Keratinocyte (primary cell): ENCODE measurements around the gene NOTUM. TPM values are rescaled to one million over a fixed set of nuclear protein-coding genes. Genes with fewer than 3 reads are reported as not detected.

ENCODE experiments used
- DNase-seq: peaks from one replicate; pipeline ENCODE4 v3.0.0-alpha.2; 2011; ENCODE audit warnings: low read depth, missing footprints, low spot score
- FAIRE-seq: peaks from 2 replicates; lab custom pipeline; 2011; peaks lifted over from hg19 to GRCh38; lab: Jason Lieb, UNC
- H2AFZ ChIP-seq: 2 replicates; pipeline ENCODE4 v1.6.0; 2012; ENCODE audit warnings: low read length, control low read depth, inconsistent platforms; ENCODE audit not compliant: control insufficient read depth
- H3K27ac ChIP-seq: 2 replicates; pipeline ENCODE4 v1.5.1; 2011; ENCODE audit warnings: low read length; ENCODE audit not compliant: control insufficient read depth, insufficient read depth
- H3K27me3 ChIP-seq: 3 replicates; pipeline ENCODE4 v1.6.0; 2011; ENCODE audit warnings: low read length; ENCODE audit not compliant: control insufficient read depth, insufficient read depth; ENCODE audit errors: extremely low read depth
- H3K36me3 ChIP-seq, 2 experiments: 2 replicates in 1 of 2; 3 replicates in 1 of 2; pipeline ENCODE4 v1.5.1; 2011; ENCODE audit warnings: low read length in 2 of 2, mild to moderate bottlenecking in 1 of 2; ENCODE audit not compliant: control insufficient read depth in 2 of 2, insufficient read depth in 2 of 2; ENCODE audit errors: extremely low read depth in 1 of 2
- H3K4me1 ChIP-seq: 3 replicates; pipeline ENCODE4 v1.5.1; 2011; ENCODE audit warnings: low read length; ENCODE audit not compliant: control insufficient read depth, insufficient read depth; ENCODE audit errors: extremely low read depth
- H3K4me2 ChIP-seq: 3 replicates; pipeline ENCODE4 v1.6.0; 2011; ENCODE audit warnings: low read depth, low read length; ENCODE audit not compliant: control insufficient read depth, insufficient read depth; ENCODE audit errors: extremely low read depth
- H3K4me3 ChIP-seq, 3 experiments: fragments of 200-600 bp in 1 of 3; sonication (generic) in 1 of 3; 2 replicates in 2 of 3; 3 replicates in 1 of 3; pipeline ENCODE4 v1.5.1; 2011 to 2016; ENCODE audit warnings: low read length in 3 of 3, mild to moderate bottlenecking in 3 of 3, control low read depth in 2 of 3, inconsistent platforms in 1 of 3, low read depth in 1 of 3, mixed read lengths in 1 of 3, mixed run types in 1 of 3, moderate library complexity in 1 of 3; ENCODE audit not compliant: control insufficient read depth in 2 of 3, insufficient read depth in 2 of 3; ENCODE audit errors: extremely low read depth in 1 of 3
- H3K79me2 ChIP-seq: 2 replicates; pipeline ENCODE4 v1.6.0; 2012; ENCODE audit warnings: low read length; ENCODE audit not compliant: control insufficient read depth, insufficient read depth
- H3K9ac ChIP-seq: 3 replicates; pipeline ENCODE4 v1.6.0; 2011; ENCODE audit warnings: low read length; ENCODE audit not compliant: control insufficient read depth, insufficient read depth; ENCODE audit errors: extremely low read depth
- H3K9me1 ChIP-seq: 3 replicates; pipeline ENCODE4 v1.6.0; 2011; ENCODE audit warnings: low read length; ENCODE audit not compliant: control insufficient read depth, insufficient read depth; ENCODE audit errors: extremely low read depth
- H3K9me3 ChIP-seq: 2 replicates; pipeline ENCODE4 v1.5.1; 2012; ENCODE audit warnings: low read depth, low read length; ENCODE audit not compliant: control insufficient read depth
- H4K20me1 ChIP-seq: 3 replicates; pipeline ENCODE4 v1.6.0; 2011; ENCODE audit warnings: low read length; ENCODE audit not compliant: control insufficient read depth, insufficient read depth; ENCODE audit errors: extremely low read depth
- EZH2 ChIP-seq: IDR thresholded peaks from one replicate; pipeline ENCODE4 v1.6.1; 2012; ENCODE audit warnings: inconsistent platforms, mild to moderate bottlenecking, low read length, moderate library complexity
- dilution Hi-C: fragments of 300-500 bp; cut with MboI; formaldehyde crosslinking; loops from one replicate; pipeline ENCODE4 v1.7.0; 2020; ENCODE audit warnings: low sequenced_read_pairs; ENCODE audit not compliant: extremely low pct_ligation_motif_present
- polyA plus RNA-seq, 5 experiments: library from polyadenylated mRNA; depleted of rRNA in 3 of 5; stranded (reverse) in 3 of 5; stranded (forward) in 1 of 5; unstranded in 1 of 5; fragments of >200 nt; gene quantifications; 1 replicate in 1 of 5; 2 replicates in 3 of 5; 3 replicates in 1 of 5; pipeline versions ENCODE4 v1.2.1 to v1.2.3, GENCODE V29; 2011 to 2012; ENCODE audit warnings: missing spikeins in 2 of 5, low read depth in 1 of 5, low replicate concordance in 1 of 5
- TF ChIP-seq, protein P1 (sequence below), 3 experiments: IDR thresholded peaks in 1 of 3; conservative IDR thresholded peaks in 1 of 3; optimal IDR thresholded peaks in 1 of 3; 2 replicates in 2 of 3; 3 replicates in 1 of 3; pipeline versions ENCODE3 to v1.5.1; 2011; ENCODE audit warnings: low read length in 3 of 3, mild to moderate bottlenecking in 3 of 3, moderate library complexity in 2 of 3, control low read depth in 1 of 3, inconsistent platforms in 1 of 3; ENCODE audit not compliant: insufficient read depth in 2 of 3; ENCODE audit errors: extremely low read depth in 1 of 3

NOTUM gene
- polyA plus RNA-seq, 1 donor (not counting 4 experiments of a cell fraction or from before 2014, with no cell fraction given), result not detected

DNA sequence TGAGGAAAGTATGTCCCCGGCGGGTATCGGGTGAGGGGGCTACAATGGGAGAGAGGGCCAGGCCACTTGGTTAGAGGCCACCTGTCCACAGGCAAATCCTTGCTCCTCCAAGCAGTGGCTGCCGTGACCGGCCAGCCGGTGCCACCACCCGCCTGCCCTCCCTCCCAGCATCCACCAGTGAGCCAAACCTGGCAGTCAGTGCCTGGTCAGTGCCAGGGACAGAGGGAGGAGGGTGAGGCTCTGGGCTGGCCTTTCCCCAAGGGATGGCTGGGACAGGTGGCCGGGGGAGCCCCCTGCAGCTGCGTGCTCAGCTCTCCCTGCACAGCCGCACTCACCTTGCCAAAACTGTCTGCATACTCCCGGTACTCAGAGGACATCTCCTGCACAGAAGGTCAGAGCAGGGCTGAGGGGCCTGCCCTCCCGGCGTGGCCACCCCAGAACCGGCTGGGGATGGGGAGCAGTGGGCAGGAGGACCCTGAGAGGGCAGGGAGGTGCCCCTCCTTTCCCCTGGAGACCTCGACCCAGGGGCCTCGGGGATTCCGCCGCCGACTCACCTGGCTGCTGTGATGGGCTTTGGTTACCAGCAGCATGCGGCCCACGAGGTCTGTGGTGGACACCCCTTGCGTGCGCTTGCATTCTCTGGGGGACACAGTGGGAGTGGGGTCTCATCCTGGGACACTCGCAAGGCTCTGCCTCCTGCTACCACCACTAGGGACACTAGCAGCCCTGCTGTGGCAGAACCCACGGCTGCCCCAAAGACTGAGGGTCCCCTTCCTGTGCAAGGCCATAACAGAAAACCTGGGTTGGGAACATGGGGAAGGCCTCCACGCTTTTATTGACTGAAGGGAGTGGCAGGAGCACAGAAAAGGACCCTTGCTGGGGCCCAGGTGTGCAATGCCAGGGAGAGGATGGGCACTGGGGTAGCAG is 53.5 kb downstream of the NOTUM start:
- H3K4me1 ChIP-seq, result peaks cover 18% of the 10 kb centered on the region
- no peak overlapping the region for H3K4me3 ChIP-seq
- H3K27ac ChIP-seq, result no peak overlapping the region
- no peaks in the 10 kb centered on the region for H3K27me3 ChIP-seq
- peaks cover 17% of the 10 kb centered on the region for H3K79me2 ChIP-seq
- H3K9me3 ChIP-seq, result no peaks in the 10 kb centered on the region
- dilution Hi-C loops, result no loop called here
- H3K36me3 ChIP-seq, result peaks cover 25 to 29% of the 10 kb centered on the region in 2 experiments
- H3K4me2 ChIP-seq, result no peak overlapping the region
- no peak overlapping the region for H2AFZ ChIP-seq
- H3K9me1 ChIP-seq, result peaks cover 3% of the 10 kb centered on the region
- FAIRE-seq (no peak), DNase-seq (no peak)
- no peaks in the 10 kb centered on the region for H4K20me1 ChIP-seq
- TF ChIP-seq, protein P1, sequence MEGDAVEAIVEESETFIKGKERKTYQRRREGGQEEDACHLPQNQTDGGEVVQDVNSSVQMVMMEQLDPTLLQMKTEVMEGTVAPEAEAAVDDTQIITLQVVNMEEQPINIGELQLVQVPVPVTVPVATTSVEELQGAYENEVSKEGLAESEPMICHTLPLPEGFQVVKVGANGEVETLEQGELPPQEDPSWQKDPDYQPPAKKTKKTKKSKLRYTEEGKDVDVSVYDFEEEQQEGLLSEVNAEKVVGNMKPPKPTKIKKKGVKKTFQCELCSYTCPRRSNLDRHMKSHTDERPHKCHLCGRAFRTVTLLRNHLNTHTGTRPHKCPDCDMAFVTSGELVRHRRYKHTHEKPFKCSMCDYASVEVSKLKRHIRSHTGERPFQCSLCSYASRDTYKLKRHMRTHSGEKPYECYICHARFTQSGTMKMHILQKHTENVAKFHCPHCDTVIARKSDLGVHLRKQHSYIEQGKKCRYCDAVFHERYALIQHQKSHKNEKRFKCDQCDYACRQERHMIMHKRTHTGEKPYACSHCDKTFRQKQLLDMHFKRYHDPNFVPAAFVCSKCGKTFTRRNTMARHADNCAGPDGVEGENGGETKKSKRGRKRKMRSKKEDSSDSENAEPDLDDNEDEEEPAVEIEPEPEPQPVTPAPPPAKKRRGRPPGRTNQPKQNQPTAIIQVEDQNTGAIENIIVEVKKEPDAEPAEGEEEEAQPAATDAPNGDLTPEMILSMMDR (optimal IDR thresholded peaks at IDR 0.05 in 1 of 3, IDR thresholded peaks at IDR 0.05 in 1 of 3, conservative IDR thresholded peaks at IDR 0.05 in 1 of 3; ENCODE audit: extremely low read depth in 1 of 3, insufficient read depth in 2 of 3, low read length in 3 of 3), result peak in 1 of 3 experiments; percentile 20
- TF ChIP-seq EZH2, result no peak
- no peak overlapping the region for H3K9ac ChIP-seq

DNA sequence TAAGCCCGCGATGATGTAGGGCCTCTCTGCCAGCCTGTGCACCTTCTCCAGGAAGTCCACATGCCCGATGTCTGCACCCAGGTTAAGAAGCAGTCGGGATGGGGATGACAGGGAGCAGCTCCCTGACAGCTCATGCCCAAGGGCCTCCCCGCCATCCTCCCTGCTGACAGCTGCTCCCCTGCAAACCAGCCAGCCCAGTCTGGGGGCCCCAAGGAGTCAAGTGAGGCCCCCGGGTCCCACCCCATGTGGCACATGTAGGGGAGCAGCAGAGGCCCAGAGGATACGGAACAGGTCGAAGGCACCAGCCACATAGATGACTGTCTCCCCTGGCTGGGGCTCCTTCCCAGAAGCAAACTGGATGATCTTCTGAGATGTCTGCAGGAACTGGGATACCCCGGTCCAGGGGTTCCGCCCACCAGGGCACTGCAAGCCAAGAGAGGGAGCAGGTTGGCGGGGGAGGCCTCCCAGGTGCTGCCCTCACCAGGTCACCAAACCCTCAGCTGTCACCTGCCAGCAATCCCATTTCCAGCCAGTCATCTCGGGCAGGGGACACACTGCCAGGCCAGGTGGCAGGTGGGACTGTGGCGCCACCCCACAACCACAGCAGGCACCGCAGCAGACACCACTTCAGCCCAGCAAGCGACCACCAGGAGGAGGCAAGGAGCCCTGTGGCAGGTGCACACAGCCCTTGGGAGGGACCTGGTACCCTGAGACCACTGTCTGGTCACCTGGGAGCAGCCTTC is 54.3 kb downstream of the NOTUM start:
- H3K27ac ChIP-seq, result no peak overlapping the region
- FAIRE-seq (no peak), DNase-seq (no peak)
- no peaks in the 10 kb centered on the region for H4K20me1 ChIP-seq
- H3K79me2 ChIP-seq, result peaks cover 17% of the 10 kb centered on the region
- H3K27me3 ChIP-seq, result no peaks in the 10 kb centered on the region
- H2AFZ ChIP-seq, result no peak overlapping the region
- H3K4me1 ChIP-seq, result peaks cover 13% of the 10 kb centered on the region
- no peak overlapping the region for H3K4me3 ChIP-seq
- TF ChIP-seq, protein P1 (optimal IDR thresholded peaks at IDR 0.05 in 1 of 3, IDR thresholded peaks at IDR 0.05 in 1 of 3, conservative IDR thresholded peaks at IDR 0.05 in 1 of 3; ENCODE audit: extremely low read depth in 1 of 3, insufficient read depth in 2 of 3, low read length in 3 of 3), result peak in 2 of 3 experiments; percentile 20 to 35
- no peak for TF ChIP-seq EZH2
- dilution Hi-C loops, result no loop called here
- H3K36me3 ChIP-seq, result peaks cover 23 to 25% of the 10 kb centered on the region in 2 experiments
- peaks cover 3% of the 10 kb centered on the region for H3K9me1 ChIP-seq
- no peak overlapping the region for H3K4me2 ChIP-seq
- H3K9me3 ChIP-seq, result no peaks in the 10 kb centered on the region
- H3K9ac ChIP-seq, result no peak overlapping the region
